GM23338 (cell line): ENCODE measurements around the gene DBT.

Source experiments
- CREB1 ChIP-seq: fragments of 250-450 bp; sonication (Bioruptor Pico); IDR thresholded peaks from 2 replicates; pipeline ENCODE4 v1.5.0; 2020; ENCODE audit warnings: low read depth, mild to moderate bottlenecking, moderate library complexity
- CTCF ChIP-seq, 2 experiments: fragments of 200-600 bp in 1 of 2; sonication (generic) in 1 of 2; conservative IDR thresholded peaks; 2 replicates each; pipeline versions ENCODE4 v1.5.1 to v1.6.1; 2016 to 2017; ENCODE audit warnings: antibody characterized with exemption in 2 of 2, low read depth in 2 of 2, mild to moderate bottlenecking in 2 of 2, moderate library complexity in 1 of 2
- EZH2 ChIP-seq: fragments of 200-600 bp; sonication (generic); IDR thresholded peaks from one replicate; pipeline ENCODE4 v1.8.0; 2017; ENCODE audit warnings: antibody characterized with exemption, mild to moderate bottlenecking, low read depth; ENCODE audit not compliant: unreplicated experiment
- POLR2AphosphoS5 ChIP-seq: IDR thresholded peaks from 2 replicates; pipeline ENCODE4 v1.6.1; 2016; ENCODE audit warnings: antibody characterized with exemption, low read depth
- REST ChIP-seq: IDR thresholded peaks from one replicate; pipeline ENCODE4 v1.6.1; 2018; ENCODE audit warnings: antibody characterized with exemption; ENCODE audit not compliant: unreplicated experiment

- TF ChIP-seq CTCF (conservative IDR thresholded peaks at IDR 0.05; ENCODE audit: low read depth in 2 of 2): no peak
- no peak for TF ChIP-seq POLR2AphosphoS5
- TF ChIP-seq REST: no peak
- no peak for TF ChIP-seq EZH2
- TF ChIP-seq CREB1 (CRISPR knock-in tag): no peak
These were observed 17.1 kb upstream of the DBT start for GRCh38 chr1:100266741-100267140.
